ENCODE data around the gene TDRD3. TPM values are rescaled to one million over a fixed set of nuclear protein-coding genes. Genes with fewer than 3 reads are reported as not detected.

Gene TDRD3
- total RNA-seq, 1 experiment from 2014 or later: 17.2 TPM

DNA sequence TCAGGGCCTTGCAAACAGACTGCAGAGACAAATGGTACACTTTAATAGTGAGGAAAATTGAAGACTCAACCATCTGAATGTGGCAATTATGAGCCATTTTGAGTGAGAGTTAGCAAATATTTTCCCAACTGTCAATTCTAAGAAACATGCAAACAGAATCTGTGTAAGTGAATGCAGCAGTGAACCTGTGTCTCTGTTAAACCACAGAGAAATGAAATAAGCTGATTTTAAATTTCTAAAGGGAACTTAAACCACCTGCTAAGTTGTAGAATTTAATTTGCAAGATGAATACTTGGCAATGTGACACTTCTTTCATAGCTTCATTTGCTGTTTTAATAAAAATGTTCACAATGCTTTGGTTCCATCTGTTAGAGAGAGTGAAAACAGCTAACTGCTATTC, 42.0 kb upstream of the TDRD3 start:
- H3K27me3 ChIP-seq (replicated peaks; ENCODE audit: control insufficient read depth, insufficient read depth, low read length): no peaks in the 10 kb centered on the region
- TF ChIP-seq, protein P1, sequence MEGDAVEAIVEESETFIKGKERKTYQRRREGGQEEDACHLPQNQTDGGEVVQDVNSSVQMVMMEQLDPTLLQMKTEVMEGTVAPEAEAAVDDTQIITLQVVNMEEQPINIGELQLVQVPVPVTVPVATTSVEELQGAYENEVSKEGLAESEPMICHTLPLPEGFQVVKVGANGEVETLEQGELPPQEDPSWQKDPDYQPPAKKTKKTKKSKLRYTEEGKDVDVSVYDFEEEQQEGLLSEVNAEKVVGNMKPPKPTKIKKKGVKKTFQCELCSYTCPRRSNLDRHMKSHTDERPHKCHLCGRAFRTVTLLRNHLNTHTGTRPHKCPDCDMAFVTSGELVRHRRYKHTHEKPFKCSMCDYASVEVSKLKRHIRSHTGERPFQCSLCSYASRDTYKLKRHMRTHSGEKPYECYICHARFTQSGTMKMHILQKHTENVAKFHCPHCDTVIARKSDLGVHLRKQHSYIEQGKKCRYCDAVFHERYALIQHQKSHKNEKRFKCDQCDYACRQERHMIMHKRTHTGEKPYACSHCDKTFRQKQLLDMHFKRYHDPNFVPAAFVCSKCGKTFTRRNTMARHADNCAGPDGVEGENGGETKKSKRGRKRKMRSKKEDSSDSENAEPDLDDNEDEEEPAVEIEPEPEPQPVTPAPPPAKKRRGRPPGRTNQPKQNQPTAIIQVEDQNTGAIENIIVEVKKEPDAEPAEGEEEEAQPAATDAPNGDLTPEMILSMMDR (IDR thresholded peaks at IDR 0.05; ENCODE audit: insufficient read depth in 1 of 2, low read depth in 1 of 2, low read length in 1 of 2, severe bottlenecking in 1 of 2, unreplicated experiment in 1 of 2): no peak
- H3K36me3 ChIP-seq (ENCODE audit: control insufficient read depth, insufficient read depth, low read length): no peaks in the 10 kb centered on the region
- H3K27me3 Mint-ChIP-seq (ENCODE audit: insufficient read depth, unreplicated experiment): peaks cover 3% of the 10 kb centered on the region
- no peaks in the 10 kb centered on the region for H3K4me1 Mint-ChIP-seq (ENCODE audit: low read depth, unreplicated experiment)
- H3K4me3 ChIP-seq (ENCODE audit: low read depth, low read length): no peak overlapping the region
- intact Hi-C loops (cut with micrococcal nuclease; ENCODE audit: unreplicated experiment): no loop called here
- no peak for DNase-seq
- peaks cover 4% of the 10 kb centered on the region; the same call in 1 of the 2 replicates for H3K9me3 ChIP-seq
- no peaks in the 10 kb centered on the region for H3K36me3 Mint-ChIP-seq (ENCODE audit: insufficient read depth, unreplicated experiment)
- POLR2A ChIA-PET: no interaction called here
- no peak overlapping the region for H3K27ac Mint-ChIP-seq (ENCODE audit: unreplicated experiment)
- peaks cover 11% of the 10 kb centered on the region for H3K9me3 Mint-ChIP-seq (ENCODE audit: unreplicated experiment)
- CTCF ChIA-PET: no interaction called here
- no peak overlapping the region for H3K4me3 Mint-ChIP-seq (ENCODE audit: unreplicated experiment)
- no peaks in the 10 kb centered on the region for H3K4me1 ChIP-seq
- BruUV-seq (replicated peaks): no TSS peak

DNA sequence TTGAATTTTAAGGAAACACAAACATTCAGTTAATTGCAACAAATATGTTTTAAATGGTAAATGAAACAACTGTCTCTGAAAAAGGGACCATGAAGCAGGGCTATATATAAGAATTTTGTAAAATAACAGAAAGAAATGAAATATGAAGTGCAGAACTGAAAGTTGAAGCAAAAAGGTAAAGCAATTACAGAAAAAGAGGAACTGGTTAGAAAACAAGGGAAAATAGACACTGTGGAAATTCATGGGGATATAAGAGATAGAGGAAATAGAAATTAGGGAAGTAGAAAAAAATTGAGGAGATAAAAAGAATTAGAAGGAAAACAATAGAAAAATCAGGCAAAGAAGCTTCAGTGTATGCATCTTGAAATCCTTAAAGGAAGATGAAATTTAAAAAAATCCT, 40.0 kb upstream of the TDRD3 start:
- peaks cover 4% of the 10 kb centered on the region; the same call in 1 of the 2 replicates for H3K9me3 ChIP-seq
- intact Hi-C loops (cut with micrococcal nuclease; ENCODE audit: unreplicated experiment): no loop called here
- peaks cover 8% of the 10 kb centered on the region for H3K27me3 Mint-ChIP-seq (ENCODE audit: insufficient read depth, unreplicated experiment)
- H3K9me3 Mint-ChIP-seq (ENCODE audit: unreplicated experiment): peaks cover 11% of the 10 kb centered on the region
- POLR2A ChIA-PET: no interaction called here
- H3K4me3 ChIP-seq (ENCODE audit: low read depth, low read length): no peak overlapping the region
- no peaks in the 10 kb centered on the region for H3K4me1 ChIP-seq
- CTCF ChIA-PET: no interaction called here
- no peaks in the 10 kb centered on the region for H3K27me3 ChIP-seq (replicated peaks; ENCODE audit: control insufficient read depth, insufficient read depth, low read length)
- BruUV-seq (replicated peaks): no TSS peak
- no peak overlapping the region for H3K27ac Mint-ChIP-seq (ENCODE audit: unreplicated experiment)
- no peak overlapping the region for H3K4me3 Mint-ChIP-seq (ENCODE audit: unreplicated experiment)
- no peaks in the 10 kb centered on the region for H3K36me3 Mint-ChIP-seq (ENCODE audit: insufficient read depth, unreplicated experiment)
- TF ChIP-seq, protein P1 (IDR thresholded peaks at IDR 0.05; ENCODE audit: insufficient read depth in 1 of 2, low read depth in 1 of 2, low read length in 1 of 2, severe bottlenecking in 1 of 2, unreplicated experiment in 1 of 2): no peak
- H3K36me3 ChIP-seq (ENCODE audit: control insufficient read depth, insufficient read depth, low read length): no peaks in the 10 kb centered on the region
- no peaks in the 10 kb centered on the region for H3K4me1 Mint-ChIP-seq (ENCODE audit: low read depth, unreplicated experiment)
- DNase-seq: no peak

DNA sequence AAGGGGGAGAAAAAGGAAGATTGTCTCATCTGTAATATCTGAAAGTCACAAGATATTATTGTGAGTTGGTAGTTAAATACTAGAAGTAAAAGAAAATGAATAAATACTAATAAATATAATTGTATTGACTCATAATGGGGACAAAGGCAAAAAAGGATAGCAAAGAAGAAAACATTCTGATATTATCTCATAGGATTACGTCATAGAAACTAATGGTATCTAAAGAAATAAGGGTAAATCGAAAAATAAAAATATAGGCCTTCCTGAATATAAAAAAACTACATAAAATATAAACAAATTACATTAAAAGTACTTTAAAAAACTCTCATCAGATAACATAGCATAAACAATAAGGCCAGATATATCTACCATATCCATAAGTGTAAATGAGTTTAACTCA, 38.6 kb upstream of the TDRD3 start:
- H3K4me1 Mint-ChIP-seq (ENCODE audit: low read depth, unreplicated experiment): no peaks in the 10 kb centered on the region
- H3K27ac Mint-ChIP-seq (ENCODE audit: unreplicated experiment): no peak overlapping the region
- Histone ChIP-seq H3K4me3 (ENCODE audit: low read depth, low read length) (no peak overlapping the region), H3K36me3 (ENCODE audit: control insufficient read depth, insufficient read depth, low read length) (no peaks in the 10 kb centered on the region), H3K4me1 (no peaks in the 10 kb centered on the region), H3K9me3 (no peaks in the 10 kb centered on the region), H3K27me3 (replicated peaks; ENCODE audit: control insufficient read depth, insufficient read depth, low read length) (no peaks in the 10 kb centered on the region)
- POLR2A ChIA-PET: no interaction called here
- H3K9me3 Mint-ChIP-seq (ENCODE audit: unreplicated experiment): no peaks in the 10 kb centered on the region
- H3K36me3 Mint-ChIP-seq (ENCODE audit: insufficient read depth, unreplicated experiment): no peaks in the 10 kb centered on the region
- TF ChIP-seq, protein P1 (IDR thresholded peaks at IDR 0.05; ENCODE audit: insufficient read depth in 1 of 2, low read depth in 1 of 2, low read length in 1 of 2, severe bottlenecking in 1 of 2, unreplicated experiment in 1 of 2): no peak
- DNase-seq: no peak
- H3K4me3 Mint-ChIP-seq (ENCODE audit: unreplicated experiment): no peak overlapping the region
- H3K27me3 Mint-ChIP-seq (ENCODE audit: insufficient read depth, unreplicated experiment): peaks cover 8% of the 10 kb centered on the region
- CTCF ChIA-PET: no interaction called here
- intact Hi-C loops (cut with micrococcal nuclease; ENCODE audit: unreplicated experiment): no loop called here
- BruUV-seq (replicated peaks): no TSS peak

All from Caco-2 (cell line).